ENCODE results near the gene ZNF804A. TPM values are rescaled to one million over a fixed set of nuclear protein-coding genes. Genes with fewer than 3 reads are reported as not detected.

Gene ZNF804A
- total RNA-seq (2014; rRNA removed; shearing (Covaris generic)): 0.65 and 0.76 TPM in 2 replicates
- 0.70 and 0.93 TPM in 2 replicates for polyA plus RNA-seq (2016; fragmentation: Nextera tagmentation; extraction: Ambion mirVana)

- Histone ChIP-seq H3K79me2 (ENCODE audit: insufficient read depth) (peaks cover 15% of the 10 kb centered on the region), H3K9ac (peak within 1 kb of the TSS; percentile 84), H3K9me3 (ENCODE audit: low read depth) (no peaks in the 10 kb centered on the region), H4K20me1 (ENCODE audit: insufficient read depth) (no peaks in the 10 kb centered on the region), H3K27ac (peak within 1 kb of the TSS; percentile 61), H3K27me3 (replicated peaks; ENCODE audit: insufficient read depth) (no peaks in the 10 kb centered on the region), H2AFZ (peak within 1 kb of the TSS; percentile 96), H3K4me2 (ENCODE audit: unreplicated experiment) (peak within 1 kb of the TSS; percentile 92), H3K4me1 (ENCODE audit: insufficient read depth) (peaks cover 23% of the 10 kb centered on the region), H3K36me3 (ENCODE audit: low read depth) (no peaks in the 10 kb centered on the region), H3F3A (ENCODE audit: insufficient read depth) (peaks cover 26% of the 10 kb centered on the region), H3K9me2 (ENCODE audit: insufficient read depth) (no peaks in the 10 kb centered on the region), H3K4me3 (peak within 1 kb of the TSS; percentile 92)
- 0 to 1% methylated on average over 62 to 82 of the region's 88 CpGs for WGBS, 2 experiments (ENCODE audit: low coverage in 1 of 2, low lambda C conversion rate in 2 of 2, missing lambda C conversion rate in 2 of 2)
- peak; percentile 80 for DNase-seq
- in situ Hi-C loops (cut with MboI): no loop called here
- no peak for TF ChIP-seq EZH2 (IDR thresholded peaks at IDR 0.05; ENCODE audit: insufficient read depth, poor library complexity, severe bottlenecking)
- TF ChIP-seq EZH2phosphoT487 (IDR thresholded peaks at IDR 0.05; ENCODE audit: insufficient read depth, low read depth): no peak
Observed at GRCh38 chr2:184598316-184599053, at the start of gene ZNF804A. TSS of gene ZNF804A (plus strand) at chr2:184598529. CDS start at chr2:184598960, 431 bp downstream.

GRCh38 chr2:184549153-184549552 is 49.2 kb upstream of the ZNF804A start:
- in situ Hi-C loops (cut with MboI): no loop called here
- 11 to 17% methylated on average over 2 of the region's 2 CpGs for WGBS, 2 experiments (ENCODE audit: low coverage in 1 of 2, low lambda C conversion rate in 2 of 2, missing lambda C conversion rate in 2 of 2)

GRCh38 chr2:184551626-184552025 is 46.7 kb upstream of the ZNF804A start:
- Histone ChIP-seq H3K9me2 (ENCODE audit: insufficient read depth) (no peaks in the 10 kb centered on the region), H3K4me3 (no peak overlapping the region), H3K9me3 (ENCODE audit: low read depth) (no peaks in the 10 kb centered on the region), H3K79me2 (ENCODE audit: insufficient read depth) (no peaks in the 10 kb centered on the region), H3K27me3 (replicated peaks; ENCODE audit: insufficient read depth) (no peaks in the 10 kb centered on the region), H3K27ac (no peak overlapping the region), H4K20me1 (ENCODE audit: insufficient read depth) (no peaks in the 10 kb centered on the region), H3F3A (ENCODE audit: insufficient read depth) (peaks cover 7% of the 10 kb centered on the region; the same call in 1 of the 2 replicates), H3K4me2 (ENCODE audit: unreplicated experiment) (no peak overlapping the region), H3K9ac (no peak overlapping the region), H2AFZ (no peak overlapping the region), H3K4me1 (ENCODE audit: insufficient read depth) (peaks cover 9% of the 10 kb centered on the region; the same call in 1 of the 2 replicates), H3K36me3 (ENCODE audit: low read depth) (no peaks in the 10 kb centered on the region)
- TF ChIP-seq EZH2 (IDR thresholded peaks at IDR 0.05; ENCODE audit: insufficient read depth, poor library complexity, severe bottlenecking) (no peak), EZH2phosphoT487 (IDR thresholded peaks at IDR 0.05; ENCODE audit: insufficient read depth, low read depth) (no peak)
- no peak for DNase-seq
- WGBS, 2 experiments (ENCODE audit: low coverage in 1 of 2, low lambda C conversion rate in 2 of 2, missing lambda C conversion rate in 2 of 2): 33% methylated on average over 1 of the region's 1 CpG
- in situ Hi-C loops (cut with MboI): no loop called here

More at GRCh38 chr2:184549153-184549552, 49.2 kb upstream of the ZNF804A start:
- Histone ChIP-seq H3K27me3 (replicated peaks; ENCODE audit: insufficient read depth) (no peaks in the 10 kb centered on the region), H3K4me1 (ENCODE audit: insufficient read depth) (no peaks in the 10 kb centered on the region), H3K4me2 (ENCODE audit: unreplicated experiment) (no peak overlapping the region), H3K4me3 (no peak overlapping the region), H3K9ac (no peak overlapping the region), H3K79me2 (ENCODE audit: insufficient read depth) (no peaks in the 10 kb centered on the region), H3K9me2 (ENCODE audit: insufficient read depth) (no peaks in the 10 kb centered on the region), H4K20me1 (ENCODE audit: insufficient read depth) (no peaks in the 10 kb centered on the region), H3F3A (ENCODE audit: insufficient read depth) (0 out of 2 replicates have a peak, but pooled peaks cover 1% of the 10 kb centered on the region), H2AFZ (no peak overlapping the region), H3K27ac (no peak overlapping the region), H3K36me3 (ENCODE audit: low read depth) (no peaks in the 10 kb centered on the region), H3K9me3 (ENCODE audit: low read depth) (no peaks in the 10 kb centered on the region)
- TF ChIP-seq EZH2phosphoT487 (IDR thresholded peaks at IDR 0.05; ENCODE audit: insufficient read depth, low read depth): no peak
- TF ChIP-seq EZH2 (IDR thresholded peaks at IDR 0.05; ENCODE audit: insufficient read depth, poor library complexity, severe bottlenecking): no peak
- DNase-seq: no peak

- no peaks in the 10 kb centered on the region for H4K20me1 ChIP-seq (ENCODE audit: insufficient read depth)
Observed at GRCh38 chr2:184554736-184555135, 43.6 kb upstream of the ZNF804A start.

More at GRCh38 chr2:184554736-184555135, 43.6 kb upstream of the ZNF804A start:
- DNase-seq: peak; percentile 36
- in situ Hi-C loops (cut with MboI): no loop called here
- Histone ChIP-seq H3F3A (ENCODE audit: insufficient read depth) (peaks cover 7% of the 10 kb centered on the region; the same call in 1 of the 2 replicates), H3K27ac (no peak overlapping the region), H3K27me3 (replicated peaks; ENCODE audit: insufficient read depth) (no peaks in the 10 kb centered on the region), H3K9ac (no peak overlapping the region), H3K4me2 (ENCODE audit: unreplicated experiment) (no peak overlapping the region), H3K36me3 (ENCODE audit: low read depth) (no peaks in the 10 kb centered on the region), H3K9me3 (ENCODE audit: low read depth) (no peaks in the 10 kb centered on the region), H3K79me2 (ENCODE audit: insufficient read depth) (no peaks in the 10 kb centered on the region), H3K4me3 (no peak overlapping the region), H3K4me1 (ENCODE audit: insufficient read depth) (peaks cover 9% of the 10 kb centered on the region; the same call in 1 of the 2 replicates), H3K9me2 (ENCODE audit: insufficient read depth) (no peaks in the 10 kb centered on the region), H2AFZ (no peak overlapping the region)
- TF ChIP-seq EZH2phosphoT487 (IDR thresholded peaks at IDR 0.05; ENCODE audit: insufficient read depth, low read depth) (no peak), EZH2 (IDR thresholded peaks at IDR 0.05; ENCODE audit: insufficient read depth, poor library complexity, severe bottlenecking) (no peak)

Measured in GM23248 (cell line).